HG03135 (cell line): Measurements from ENCODE around the gene CGB7.
"Not testable (repeated sequence)": the region's sequence is repeated elsewhere in the genome, so short reads cannot be mapped to it uniquely, and the experiment has no call there.

Experiments
- ATAC-seq: cut with Tn5 transposase; IDR thresholded peaks from one replicate; pipeline ENCODE4 v1.9.1; 2021; ENCODE audit warnings: mild to moderate bottlenecking, moderate library complexity; ENCODE audit not compliant: unreplicated experiment

CGB7 gene

GRCh38 chr19:49073514-49074378 lies 16.2 kb upstream of the CGB7 start:
- ATAC-seq, result no peak

DNA sequence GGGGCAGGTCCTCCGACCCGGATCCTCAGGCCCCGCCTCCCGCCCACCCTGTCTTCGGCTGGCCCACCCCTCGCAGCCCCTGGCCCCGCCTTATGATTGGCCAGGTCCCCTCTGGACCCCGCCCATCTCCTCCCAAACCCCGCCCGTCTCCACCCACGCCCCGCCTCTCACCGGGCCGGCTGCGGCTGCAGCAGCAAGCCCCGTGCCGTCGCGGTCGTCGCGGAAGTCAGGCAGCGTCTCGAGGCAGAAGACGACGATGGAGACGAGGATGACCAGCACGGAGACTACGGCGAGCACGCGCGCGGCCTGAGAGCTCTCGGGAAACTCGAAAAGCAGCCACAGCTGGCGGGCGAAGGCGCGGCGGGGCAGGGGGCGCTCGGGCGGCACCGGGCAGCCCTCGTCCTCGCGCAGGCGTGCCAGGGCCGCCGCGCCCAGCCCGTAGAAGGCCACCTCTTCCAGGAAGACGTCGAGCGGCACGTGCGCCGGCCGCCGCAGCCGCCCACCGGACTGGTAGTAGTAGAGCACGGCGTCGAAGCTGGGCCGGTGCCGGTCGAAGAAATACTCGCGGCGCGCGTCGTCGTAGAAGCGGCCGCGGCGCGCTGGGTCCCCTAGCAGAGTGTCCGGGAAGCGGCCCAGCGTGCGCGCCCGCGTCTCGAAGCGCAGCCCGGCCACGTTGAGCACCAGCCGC lies 14.5 kb upstream of the CGB7 start:
- no peak for ATAC-seq

DNA sequence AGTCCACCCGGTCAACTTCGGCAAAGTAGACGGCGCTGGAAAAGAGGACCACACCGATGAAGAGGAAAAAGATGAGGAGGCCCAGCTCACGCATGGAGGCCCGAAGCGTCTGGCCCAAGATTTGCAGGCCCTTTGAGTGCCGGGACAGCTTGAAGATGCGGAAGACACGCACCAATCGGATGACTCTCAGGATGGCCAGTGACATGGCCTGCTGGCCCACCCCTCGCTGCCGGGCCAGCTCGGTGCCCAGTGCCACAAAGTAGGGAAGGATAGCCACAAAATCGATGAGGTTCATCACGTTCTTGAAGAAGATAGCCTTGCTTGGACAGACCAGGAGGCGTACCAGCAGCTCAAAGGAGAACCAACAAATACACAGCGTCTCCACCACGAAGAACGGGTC lies 12.9 kb upstream of the CGB7 start:
- no peak for ATAC-seq

DNA sequence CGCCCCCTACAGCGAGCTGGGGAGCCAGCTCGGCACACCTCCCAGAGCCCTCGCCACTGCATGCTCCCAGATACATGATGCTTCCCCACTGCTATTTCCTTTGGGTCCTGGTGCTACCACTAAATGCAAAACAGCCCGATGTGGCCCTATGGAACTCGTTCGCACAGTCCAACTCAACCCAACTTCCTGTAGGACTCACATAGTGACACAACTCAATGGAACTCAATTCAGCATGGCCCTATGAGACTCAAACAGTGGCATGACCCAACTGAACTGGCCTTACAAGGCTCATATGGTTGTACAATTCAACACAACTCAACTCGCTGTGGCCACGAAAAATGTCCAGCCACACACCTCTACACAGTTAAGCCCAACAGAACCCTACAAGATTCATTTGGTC lies 11.5 kb upstream of the CGB7 start:
- ATAC-seq, result no peak

DNA sequence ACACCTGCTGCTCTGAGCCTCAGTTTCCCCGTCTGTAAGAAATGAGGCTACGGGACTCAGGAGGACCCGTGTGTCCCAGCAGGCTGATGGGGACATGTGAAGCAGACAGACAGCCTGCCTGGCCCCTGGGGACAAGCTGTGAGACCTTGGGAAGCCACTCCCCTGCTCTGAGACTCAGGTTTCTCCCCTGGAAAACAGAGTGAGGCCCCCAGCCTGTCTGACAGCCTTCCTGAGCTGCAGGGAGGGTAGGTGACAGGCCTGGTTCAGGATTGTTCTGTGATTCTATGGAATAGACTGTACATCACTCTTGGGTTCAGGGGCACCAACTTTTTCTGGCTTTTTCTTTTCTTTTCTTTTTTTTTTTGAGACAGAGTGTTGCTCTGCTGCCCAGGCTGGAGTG lies 10.0 kb upstream of the CGB7 start:
- no peak for ATAC-seq

DNA sequence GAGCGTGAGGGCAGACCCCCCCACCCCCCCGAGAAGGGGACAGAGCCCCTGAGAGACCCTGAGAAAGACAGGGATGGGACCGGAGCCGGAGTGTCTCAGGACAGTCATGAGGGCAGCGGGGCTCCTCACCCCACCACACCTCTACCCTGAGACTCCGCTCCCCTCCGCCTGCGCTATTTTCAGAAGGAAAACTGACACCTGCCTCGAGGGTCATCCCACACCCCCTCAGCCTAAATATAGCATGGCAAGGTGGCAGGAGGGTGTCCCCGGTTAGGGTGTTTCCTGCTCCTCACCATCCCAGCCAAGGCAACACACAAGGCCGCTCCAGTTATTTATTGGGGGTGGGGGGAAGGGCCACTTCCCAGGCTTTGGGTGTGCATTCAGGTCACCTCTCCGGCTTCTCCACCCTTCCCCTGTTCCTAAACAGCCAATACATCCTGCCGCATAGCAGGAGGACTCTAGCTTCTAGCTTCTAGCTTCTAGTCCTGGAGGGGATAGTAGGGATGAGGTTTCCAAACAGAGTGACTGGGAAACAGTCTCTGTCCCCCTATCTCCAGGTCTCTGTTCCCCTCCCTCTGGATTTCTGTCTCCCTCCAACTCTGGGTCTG lies 8.5 kb upstream of the CGB7 start:
- ATAC-seq, result no peak

- no peak for ATAC-seq
These were observed 7.4 kb upstream of the CGB7 start, which contains the start of gene NTF4 for GRCh38 chr19:49064768-49065611. Gene NTF4, minus strand, starts transcription at chr19:49064818. Its CDS starts 2,821 bp downstream, at chr19:49061997.

- ATAC-seq, result no peak
These were observed 6.6 kb upstream of the CGB7 start for GRCh38 chr19:49064029-49064629.

- no peak for ATAC-seq
These were observed 3.9 kb upstream of the CGB7 start for GRCh38 chr19:49061445-49061844.

DNA sequence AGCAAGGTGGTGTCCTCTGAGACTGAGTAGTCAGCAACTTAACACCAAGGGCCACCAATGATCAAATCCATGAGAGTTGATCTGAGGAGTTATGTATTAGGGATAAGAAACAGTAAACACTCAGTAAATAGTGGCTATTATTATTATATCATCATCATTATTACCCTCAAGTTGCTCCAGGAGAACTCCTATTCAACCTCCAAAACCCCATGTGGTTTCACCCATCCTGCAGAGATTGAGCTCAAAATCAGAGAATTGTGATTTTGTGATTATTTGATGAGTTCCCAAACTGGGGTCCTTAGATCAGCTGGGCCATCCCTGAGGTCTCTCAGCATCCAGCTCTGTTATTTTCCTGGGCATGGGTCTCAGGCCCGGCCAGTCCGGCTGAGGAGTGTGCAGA lies 3.5 kb upstream of the CGB7 start:
- no peak for ATAC-seq

DNA sequence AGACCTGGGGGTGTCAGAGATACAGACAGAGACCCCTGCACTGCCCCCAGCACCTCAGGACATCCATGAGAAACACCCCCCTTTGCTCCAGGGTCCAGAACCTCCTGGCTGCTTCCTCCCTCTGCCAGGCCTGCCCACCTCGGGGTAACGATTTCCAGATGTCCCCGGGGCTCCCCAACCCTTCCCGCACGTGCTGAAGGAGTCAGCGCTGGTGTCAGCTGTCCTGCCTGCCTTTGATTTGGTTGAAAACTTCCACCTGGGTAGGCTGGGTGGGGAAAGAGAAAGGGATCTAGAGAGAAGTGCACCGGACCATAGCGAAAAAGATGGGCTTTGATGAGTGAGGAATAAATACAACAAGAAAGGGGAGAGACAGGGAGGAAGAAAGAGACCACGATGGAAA lies 1.5 kb upstream of the CGB7 start:
- ATAC-seq, result no peak

GRCh38 chr19:49058562-49058961 lies 1.0 kb upstream of the CGB7 start:
- ATAC-seq, result no peak

DNA sequence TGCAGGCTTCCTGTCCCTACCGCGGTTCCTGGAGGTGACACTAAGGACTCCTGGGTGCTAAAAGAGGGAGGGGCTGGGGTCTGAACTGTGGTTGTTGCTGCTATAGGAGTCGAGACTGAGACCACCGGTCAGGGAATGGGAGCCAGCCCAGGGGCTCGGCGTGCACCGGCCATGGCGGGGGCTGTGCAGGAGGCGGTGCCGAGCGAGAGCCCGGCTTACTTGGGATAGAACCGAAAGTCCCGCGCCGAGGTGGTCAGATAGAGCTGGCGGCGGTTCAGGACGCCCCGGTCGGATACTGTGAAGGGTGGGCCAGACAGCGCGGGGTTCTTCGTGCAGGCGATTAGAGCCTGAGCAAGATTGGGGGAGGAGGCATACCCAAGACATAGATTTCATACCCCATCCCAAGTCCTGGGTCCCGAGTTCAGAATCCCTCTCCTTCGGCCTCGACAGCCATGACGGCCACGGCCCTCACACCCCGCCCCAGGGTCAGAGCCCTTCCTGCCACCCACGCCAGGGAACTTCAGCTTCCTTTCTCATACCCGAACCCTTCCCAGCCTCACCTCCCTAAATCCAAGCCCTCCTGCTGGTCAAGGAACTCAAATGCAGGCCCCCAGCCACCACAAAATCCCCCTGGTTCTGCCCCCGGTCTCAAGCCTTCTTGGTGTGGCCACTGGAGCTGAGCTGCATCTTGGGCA lies 500 bp downstream of the CGB7 start:
- not testable (repeated sequence) for ATAC-seq

DNA sequence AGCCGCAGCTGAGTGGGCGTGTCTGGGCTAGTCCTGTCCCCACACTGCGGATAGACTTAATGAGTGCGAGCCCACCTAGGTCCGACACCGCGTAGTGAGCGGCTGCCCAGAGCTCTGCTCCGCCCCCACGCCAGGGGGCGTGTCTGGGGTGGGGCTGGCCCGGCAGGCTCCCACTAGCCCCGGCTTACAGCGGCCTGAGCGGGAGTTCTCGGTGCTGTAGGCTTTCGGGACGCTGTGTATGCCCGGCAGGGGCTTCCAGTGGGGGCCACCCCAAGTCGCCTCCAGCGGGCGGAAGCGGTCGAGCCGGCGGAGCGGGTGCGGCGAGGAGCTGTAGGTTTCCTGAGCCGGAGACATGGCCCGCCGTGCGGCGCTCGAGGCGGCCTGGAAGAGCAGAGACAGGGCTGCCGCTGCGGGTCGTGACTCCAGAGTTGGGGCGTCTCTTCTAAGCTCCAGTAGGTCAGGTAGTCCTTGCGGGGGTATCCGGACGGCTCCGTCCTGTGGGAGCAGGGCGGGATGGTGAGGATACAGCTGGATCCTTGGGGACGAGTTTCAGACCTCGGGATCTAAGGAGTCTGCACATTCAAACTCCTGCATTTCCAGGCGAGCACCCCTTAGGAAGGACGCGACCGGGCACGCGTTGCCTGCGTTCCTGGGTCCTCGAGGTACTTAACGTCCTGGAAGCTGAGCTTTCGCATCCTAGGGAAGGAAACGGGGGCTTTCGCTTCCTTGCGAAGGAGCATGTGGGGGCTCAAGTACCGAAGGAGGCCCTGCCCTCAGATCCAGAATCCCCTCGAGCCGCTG lies 1.2 kb downstream of the CGB7 start:
- no peak for ATAC-seq

DNA sequence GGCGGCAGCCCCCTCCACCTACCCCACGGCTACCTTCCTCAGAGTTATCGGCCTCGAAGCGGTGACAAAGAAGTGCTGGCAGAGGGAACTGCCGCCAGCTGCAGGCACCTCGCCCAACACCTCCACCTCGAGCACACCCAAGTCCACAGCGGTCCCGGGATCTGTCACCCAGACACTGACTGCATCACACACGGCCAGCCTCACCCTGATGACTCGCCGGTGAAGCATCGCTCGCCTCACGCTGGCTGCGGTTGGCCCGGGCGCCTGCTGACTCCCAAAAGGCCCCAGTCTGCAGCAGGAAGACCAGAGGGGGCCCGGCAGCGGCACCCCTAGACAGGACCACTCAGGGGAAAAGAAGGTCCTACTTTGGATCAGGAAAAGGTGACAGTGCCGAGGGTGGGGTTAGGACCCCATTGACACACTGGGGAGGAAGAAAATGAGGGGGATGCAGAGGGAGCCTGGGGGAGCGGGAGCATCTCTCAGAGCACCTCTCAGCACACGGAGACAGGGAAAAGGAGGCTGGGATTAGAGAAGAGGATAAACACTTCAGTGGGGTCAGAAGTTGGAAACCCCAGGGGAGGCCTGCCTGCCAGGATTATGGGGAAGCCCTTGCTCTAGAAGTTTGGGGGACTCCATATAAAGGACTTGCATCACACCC lies 7.0 kb downstream of the CGB7 start:
- not testable (repeated sequence) for ATAC-seq

- not testable (repeated sequence) for ATAC-seq
These were observed 7.7 kb downstream of the CGB7 start for GRCh38 chr19:49049834-49050233.

DNA sequence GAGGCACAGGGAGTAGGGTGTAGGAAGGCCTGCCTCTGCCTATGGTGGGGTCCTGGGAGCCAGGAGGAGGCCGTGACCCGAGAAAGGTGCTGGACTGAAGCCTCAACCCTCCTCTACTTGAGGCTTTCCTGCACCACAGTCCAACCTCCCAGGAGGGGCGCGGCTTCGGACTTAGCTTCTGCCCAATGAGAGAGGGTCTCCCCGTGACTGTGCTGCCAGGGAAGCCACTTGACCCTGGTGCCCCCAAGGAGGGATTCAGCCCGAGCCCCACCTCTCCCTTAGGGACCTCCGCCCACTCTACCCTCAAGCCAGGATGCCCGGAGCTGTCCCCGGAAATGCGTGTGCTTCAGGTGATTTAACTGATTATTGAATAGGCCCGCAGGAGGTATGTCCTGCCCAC lies 8.5 kb downstream of the CGB7 start, which contains the start of gene CGB8:
Gene CGB8 (minus strand): TSS at position 101 of the 400 bp plus-strand sequence. CDS start 372 bp downstream, outside the sequence.
- ATAC-seq, result not testable (repeated sequence)

DNA sequence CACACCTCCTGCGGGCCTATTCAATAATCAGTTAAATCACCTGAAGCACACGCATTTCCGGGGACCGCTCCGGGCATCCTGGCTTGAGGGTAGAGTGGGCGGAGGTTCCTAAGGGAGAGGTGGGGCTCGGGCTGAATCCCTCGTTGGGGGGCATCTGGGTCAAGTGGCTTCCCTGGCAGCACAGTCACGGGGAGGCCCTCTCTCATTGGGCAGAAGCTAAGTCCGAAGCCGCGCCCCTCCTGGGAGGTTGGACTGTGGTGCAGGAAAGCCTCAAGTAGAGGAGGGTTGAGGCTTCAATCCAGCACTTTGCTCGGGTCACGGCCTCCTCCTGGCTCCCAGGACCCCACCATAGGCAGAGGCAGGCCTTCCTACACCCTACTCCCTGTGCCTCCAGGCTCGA lies 14.0 kb downstream of the CGB7 start, which contains the start of gene CGB5:
Gene CGB5 (plus strand): TSS at position 301 of the 400 bp plus-strand sequence. CDS start 362 bp downstream, outside the sequence.
- ATAC-seq, result not testable (repeated sequence)
